GM19467 (cell line): Measurements from ENCODE around the gene CCDC33.

Experiments used
- ATAC-seq: cut with Tn5 transposase; IDR thresholded peaks from one replicate; pipeline ENCODE4 v1.9.1; 2021; ENCODE audit warnings: mild to moderate bottlenecking, moderate library complexity; ENCODE audit not compliant: unreplicated experiment

The CCDC33 gene

GRCh38 chr15:74311734-74312444, 75.8 kb downstream of the CCDC33 start:
- ATAC-seq, result no peak

- ATAC-seq, result no peak
These were observed 76.4 kb downstream of the CCDC33 start for GRCh38 chr15:74312445-74313007.

- ATAC-seq, result no peak
These were observed 77.8 kb downstream of the CCDC33 start for GRCh38 chr15:74313889-74314288.

GRCh38 chr15:74314795-74315438, 78.8 kb downstream of the CCDC33 start:
- no peak for ATAC-seq

- peak; percentile 50 for ATAC-seq
These were observed 79.5 kb downstream of the CCDC33 start for GRCh38 chr15:74315626-74316025.

GRCh38 chr15:74316141-74316540, 80.0 kb downstream of the CCDC33 start:
- ATAC-seq, result no peak

GRCh38 chr15:74317820-74318375, 81.8 kb downstream of the CCDC33 start:
- no peak for ATAC-seq

- no peak for ATAC-seq
These were observed 82.4 kb downstream of the CCDC33 start for GRCh38 chr15:74318376-74319137.

- ATAC-seq, result no peak
These were observed 83.0 kb downstream of the CCDC33 start for GRCh38 chr15:74319138-74319460.

GRCh38 chr15:74319596-74320351, 83.6 kb downstream of the CCDC33 start:
- ATAC-seq, result no peak

GRCh38 chr15:74320352-74321247, 84.5 kb downstream of the CCDC33 start:
- ATAC-seq, result no peak

- ATAC-seq, result peak; percentile 48
These were observed 86.5 kb downstream of the CCDC33 start for GRCh38 chr15:74322558-74323180.

GRCh38 chr15:74324714-74325113, 88.6 kb downstream of the CCDC33 start:
- no peak for ATAC-seq

- ATAC-seq, result no peak
These were observed 90.6 kb downstream of the CCDC33 start for GRCh38 chr15:74326746-74327145.

GRCh38 chr15:74327756-74328155, 91.6 kb downstream of the CCDC33 start:
- no peak for ATAC-seq

- ATAC-seq, result no peak
These were observed 92.4 kb downstream of the CCDC33 start for GRCh38 chr15:74328331-74329056.

- ATAC-seq, result no peak
These were observed 94.8 kb downstream of the CCDC33 start for GRCh38 chr15:74330861-74331408.

- ATAC-seq, result no peak
These were observed 95.9 kb downstream of the CCDC33 start for GRCh38 chr15:74332011-74332410.
